ENCODE data around the gene LRRC8A.

Gene LRRC8A

GRCh38 chr9:128916204-128916603 lies 34.3 kb downstream of the LRRC8A start:
- Histone ChIP-seq H3K4me2 (ENCODE audit: low read depth, low read length, poor library complexity, severe bottlenecking) (no peak overlapping the region), H3K4me3 (ENCODE audit: low read length, poor library complexity, severe bottlenecking) (no peak overlapping the region), H2AFZ (ENCODE audit: low read length) (no peak overlapping the region), H3K27me3 (ENCODE audit: insufficient read depth, low read length, poor library complexity, severe bottlenecking) (no peaks in the 10 kb centered on the region), H3K36me3 (ENCODE audit: insufficient read depth, low read length) (peaks cover 15% of the 10 kb centered on the region; the same call in 1 of the 2 replicates), H3K4me1 (ENCODE audit: insufficient read depth, low read length, poor library complexity, severe bottlenecking) (no peaks in the 10 kb centered on the region), H3K9me2 (replicated peaks; ENCODE audit: low read depth, low read length) (no peaks in the 10 kb centered on the region), H3K9ac (ENCODE audit: low read depth, low read length, poor library complexity, severe bottlenecking) (no peak overlapping the region), H3K79me2 (ENCODE audit: insufficient read depth, low read length) (no peaks in the 10 kb centered on the region), H3F3A (ENCODE audit: low read depth) (no peaks in the 10 kb centered on the region), H4K20me1 (ENCODE audit: insufficient read depth, low read length, poor library complexity, severe bottlenecking) (no peaks in the 10 kb centered on the region), H3K9me3 (ENCODE audit: insufficient read depth, low read depth, low read length) (no peaks in the 10 kb centered on the region)
- TF ChIP-seq EZH2phosphoT487 (IDR thresholded peaks at IDR 0.05; ENCODE audit: borderline replicate concordance) (no peak), CTCF (conservative IDR thresholded peaks at IDR 0.05; ENCODE audit: low read length) (no peak)

- Histone ChIP-seq H3F3A (ENCODE audit: low read depth) (no peaks in the 10 kb centered on the region), H3K4me1 (ENCODE audit: insufficient read depth, low read length, poor library complexity, severe bottlenecking) (no peaks in the 10 kb centered on the region), H3K4me3 (ENCODE audit: low read length, poor library complexity, severe bottlenecking) (no peak overlapping the region), H4K20me1 (ENCODE audit: insufficient read depth, low read length, poor library complexity, severe bottlenecking) (no peaks in the 10 kb centered on the region), H3K79me2 (ENCODE audit: insufficient read depth, low read length) (no peaks in the 10 kb centered on the region), H3K9me2 (replicated peaks; ENCODE audit: low read depth, low read length) (no peaks in the 10 kb centered on the region), H2AFZ (ENCODE audit: low read length) (no peak overlapping the region), H3K27me3 (ENCODE audit: insufficient read depth, low read length, poor library complexity, severe bottlenecking) (no peaks in the 10 kb centered on the region), H3K9ac (ENCODE audit: low read depth, low read length, poor library complexity, severe bottlenecking) (no peak overlapping the region), H3K9me3 (ENCODE audit: insufficient read depth, low read depth, low read length) (no peaks in the 10 kb centered on the region), H3K36me3 (ENCODE audit: insufficient read depth, low read length) (peaks cover 15% of the 10 kb centered on the region; the same call in 1 of the 2 replicates), H3K4me2 (ENCODE audit: low read depth, low read length, poor library complexity, severe bottlenecking) (no peak overlapping the region)
- TF ChIP-seq CTCF (conservative IDR thresholded peaks at IDR 0.05; ENCODE audit: low read length) = no peak
Observed at GRCh38 chr9:128916745-128917144, 34.8 kb downstream of the LRRC8A start.

- Histone ChIP-seq H3K4me3 (ENCODE audit: low read length, poor library complexity, severe bottlenecking) (no peak overlapping the region), H3K36me3 (ENCODE audit: insufficient read depth, low read length) (peaks cover 15% of the 10 kb centered on the region; the same call in 1 of the 2 replicates)
Observed at GRCh38 chr9:128917151-128917849, 35.4 kb downstream of the LRRC8A start.

More at GRCh38 chr9:128917151-128917849, 35.4 kb downstream of the LRRC8A start:
- Histone ChIP-seq H3K27me3 (ENCODE audit: insufficient read depth, low read length, poor library complexity, severe bottlenecking) (no peaks in the 10 kb centered on the region), H4K20me1 (ENCODE audit: insufficient read depth, low read length, poor library complexity, severe bottlenecking) (no peaks in the 10 kb centered on the region), H3K9me3 (ENCODE audit: insufficient read depth, low read depth, low read length) (no peaks in the 10 kb centered on the region), H3K9ac (ENCODE audit: low read depth, low read length, poor library complexity, severe bottlenecking) (no peak overlapping the region), H3K4me2 (ENCODE audit: low read depth, low read length, poor library complexity, severe bottlenecking) (no peak overlapping the region), H3K4me1 (ENCODE audit: insufficient read depth, low read length, poor library complexity, severe bottlenecking) (no peaks in the 10 kb centered on the region), H3K9me2 (replicated peaks; ENCODE audit: low read depth, low read length) (no peaks in the 10 kb centered on the region), H3F3A (ENCODE audit: low read depth) (no peaks in the 10 kb centered on the region), H2AFZ (ENCODE audit: low read length) (no peak overlapping the region), H3K79me2 (ENCODE audit: insufficient read depth, low read length) (no peaks in the 10 kb centered on the region)
- TF ChIP-seq CTCF (conservative IDR thresholded peaks at IDR 0.05; ENCODE audit: low read length) (no peak), EZH2phosphoT487 (IDR thresholded peaks at IDR 0.05; ENCODE audit: borderline replicate concordance) (no peak)
